ENCODE measurements around the gene SPACDR.
"Not testable (repeated sequence)": the region's sequence is repeated elsewhere in the genome, so short reads cannot be mapped to it uniquely, and the experiment has no call there.

SPACDR gene

GRCh38 chr7:100465299-100465698 is 1.2 kb upstream of the SPACDR start:
- DNase-seq: no peak

- DNase-seq: no peak
Observed at GRCh38 chr7:100464791-100465190, 731 bp upstream of the SPACDR start.

- DNase-seq: no peak
Observed at GRCh38 chr7:100457033-100457432, 7.0 kb downstream of the SPACDR start.

- DNase-seq: no peak
Observed at GRCh38 chr7:100456562-100456961, 7.5 kb downstream of the SPACDR start.

GRCh38 chr7:100455206-100455605 is 8.9 kb downstream of the SPACDR start:
- DNase-seq: no peak

GRCh38 chr7:100453854-100454253 is 10.2 kb downstream of the SPACDR start:
- DNase-seq: not testable (repeated sequence)

- no peak for DNase-seq
Observed at GRCh38 chr7:100452513-100452912, 11.5 kb downstream of the SPACDR start.

GRCh38 chr7:100449190-100449795 is 14.8 kb downstream of the SPACDR start:
- no peak for DNase-seq

- not testable (repeated sequence) for DNase-seq
Observed at GRCh38 chr7:100447363-100447762, 16.7 kb downstream of the SPACDR start.

- no peak for DNase-seq
Observed at GRCh38 chr7:100446040-100446439, 18.0 kb downstream of the SPACDR start.

- no peak for DNase-seq
Observed at GRCh38 chr7:100444311-100445278, 19.5 kb downstream of the SPACDR start.

GRCh38 chr7:100443096-100443840 is 20.8 kb downstream of the SPACDR start:
- DNase-seq: no peak

- DNase-seq: no peak
Observed at GRCh38 chr7:100441641-100442535, 22.2 kb downstream of the SPACDR start.

GRCh38 chr7:100439244-100439643 is 24.8 kb downstream of the SPACDR start:
- DNase-seq: not testable (repeated sequence)

GRCh38 chr7:100438731-100439130 is 25.3 kb downstream of the SPACDR start:
- not testable (repeated sequence) for DNase-seq

GRCh38 chr7:100438172-100438571 is 25.9 kb downstream of the SPACDR start:
- no peak for DNase-seq

GRCh38 chr7:100437150-100438100 is 26.6 kb downstream of the SPACDR start:
- no peak for DNase-seq

- DNase-seq: no peak
Observed at GRCh38 chr7:100435401-100436304, 28.4 kb downstream of the SPACDR start.

GRCh38 chr7:100434297-100435144 is 29.5 kb downstream of the SPACDR start:
- DNase-seq: no peak
